Subcutaneous adipose tissue (tissue), 4 donors: ENCODE results near the gene IL9. TPM values are rescaled to one million over a fixed set of nuclear protein-coding genes. Genes with fewer than 3 reads are reported as not detected.

Experiments
- CTCF ChIP-seq: fragments of 450-650 bp; IDR thresholded peaks from one replicate; pipeline ENCODE4 v1.5.1; 2016; ENCODE audit warnings: low read depth, mild to moderate bottlenecking, control low read depth, antibody characterized with exemption, moderate library complexity
- total RNA-seq, 4 donors: library from RNA; depleted of rRNA; stranded (reverse); fragments of >200 nt; gene quantifications; one replicate each; pipeline ENCODE4 v1.1.0, GENCODE V29; 2016

IL9 gene
- total RNA-seq, 4 donors from 2014 or later: not detected

- no peak for TF ChIP-seq CTCF
Observed at GRCh38 chr5:135930949-135931295, 35.3 kb upstream of the IL9 start.

- no peak for TF ChIP-seq CTCF
Observed at GRCh38 chr5:135930029-135930948, 34.6 kb upstream of the IL9 start.

GRCh38 chr5:135921388-135921787 is 25.7 kb upstream of the IL9 start:
- no peak for TF ChIP-seq CTCF

- TF ChIP-seq CTCF: no peak
Observed at GRCh38 chr5:135920199-135920598, 24.6 kb upstream of the IL9 start.

GRCh38 chr5:135916638-135917263 is 21.1 kb upstream of the IL9 start:
- TF ChIP-seq CTCF: no peak

- TF ChIP-seq CTCF: no peak
Observed at GRCh38 chr5:135915466-135916001, 19.9 kb upstream of the IL9 start.

GRCh38 chr5:135913713-135914626 is 18.3 kb upstream of the IL9 start:
- no peak for TF ChIP-seq CTCF
